ENCODE measurements around the gene VKORC1.
"Not testable (repeated sequence)": the region's sequence is repeated elsewhere in the genome, so short reads cannot be mapped to it uniquely, and the experiment has no call there.

Gene VKORC1

GRCh38 chr16:31106509-31107464, 12.2 kb upstream of the VKORC1 start:
- DNase-seq: no peak

- DNase-seq: peak; percentile 18
Observed at GRCh38 chr16:31105677-31106213, 11.1 kb upstream of the VKORC1 start.

GRCh38 chr16:31100876-31101641, 6.5 kb upstream of the VKORC1 start:
- not testable (repeated sequence) for DNase-seq

- no peak for DNase-seq
Observed at GRCh38 chr16:31099860-31100638, 5.5 kb upstream of the VKORC1 start.

GRCh38 chr16:31094088-31094423, 541 bp downstream of the VKORC1 start:
- DNase-seq: no peak

GRCh38 chr16:31093132-31093703, 1.4 kb downstream of the VKORC1 start:
- no peak for DNase-seq

- DNase-seq: no peak
Observed at GRCh38 chr16:31092330-31092729, 2.3 kb downstream of the VKORC1 start.

GRCh38 chr16:31090540-31090939, 4.1 kb downstream of the VKORC1 start:
- DNase-seq: no peak

- DNase-seq: no peak
Observed at GRCh38 chr16:31089199-31089598, 5.4 kb downstream of the VKORC1 start.

GRCh38 chr16:31088459-31089183, 6.0 kb downstream of the VKORC1 start, which contains the start of gene PRSS53:
PRSS53 (minus strand) TSS chr16:31088943; CDS start chr16:31088809, 134 bp downstream.
- DNase-seq: no peak

GRCh38 chr16:31087971-31088370, 6.6 kb downstream of the VKORC1 start:
- DNase-seq: no peak

- no peak for DNase-seq
Observed at GRCh38 chr16:31087481-31087880, 7.1 kb downstream of the VKORC1 start.

GRCh38 chr16:31086629-31086906, 8.0 kb downstream of the VKORC1 start:
- no peak for DNase-seq

GRCh38 chr16:31085873-31086628, 8.5 kb downstream of the VKORC1 start:
- no peak for DNase-seq

- no peak for DNase-seq
Observed at GRCh38 chr16:31085411-31085810, 9.2 kb downstream of the VKORC1 start.

GRCh38 chr16:31084584-31085302, 9.9 kb downstream of the VKORC1 start:
- no peak for DNase-seq

GRCh38 chr16:31083981-31084380, 10.6 kb downstream of the VKORC1 start:
- DNase-seq: no peak

GRCh38 chr16:31083556-31083955, 11.0 kb downstream of the VKORC1 start:
- DNase-seq: no peak

GRCh38 chr16:31083081-31083480, 11.5 kb downstream of the VKORC1 start:
- no peak for DNase-seq

- no peak for DNase-seq
Observed at GRCh38 chr16:31082368-31083045, 12.1 kb downstream of the VKORC1 start.

Measured in NCI-H2171 (cell line).